ENCODE data around the gene OR10H3.
"Not testable (repeated sequence)": the region's sequence is repeated elsewhere in the genome, so short reads cannot be mapped to it uniquely, and the experiment has no call there.

Gene OR10H3, protein sequence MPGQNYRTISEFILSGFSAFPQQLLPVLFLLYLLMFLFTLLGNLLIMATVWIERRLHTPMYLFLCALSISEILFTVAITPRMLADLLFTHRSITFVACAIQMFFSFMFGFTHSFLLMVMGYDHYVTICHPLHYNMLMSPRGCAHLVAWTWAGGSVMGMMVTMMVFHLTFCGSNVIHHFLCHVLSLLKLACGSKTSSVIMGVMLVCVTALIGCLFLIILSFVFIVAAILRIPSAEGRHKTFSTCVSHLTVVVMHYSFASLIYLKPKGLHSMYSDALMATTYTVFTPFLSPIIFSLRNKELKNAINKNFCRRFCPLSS

DNA sequence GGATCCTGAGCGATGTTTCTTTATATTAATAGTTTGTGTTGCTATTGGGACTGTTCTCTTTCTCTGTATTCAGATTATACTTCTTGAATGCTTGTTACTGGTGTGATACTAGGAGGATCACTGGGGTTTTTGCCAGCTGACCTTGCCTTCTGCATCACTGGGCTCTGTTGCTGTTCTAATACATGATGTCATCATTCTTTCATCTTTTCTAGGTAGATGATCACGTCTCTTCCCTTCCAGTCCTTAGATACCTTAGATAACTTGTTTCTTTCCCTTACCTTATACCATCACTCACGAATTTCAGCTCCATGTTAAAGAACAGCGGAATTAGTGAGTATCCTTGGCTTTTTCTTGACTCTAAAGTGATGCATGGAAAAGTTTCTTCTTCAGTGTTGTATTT is at the start of gene OR10H3:
TSS of gene OR10H3 (plus strand) at position 264 of the 400 bp plus-strand sequence. CDS start 3,408 bp downstream, outside the sequence.
- no peak for DNase-seq (ENCODE audit: extremely low read depth in 1 of 2, low read depth in 1 of 2)

DNA sequence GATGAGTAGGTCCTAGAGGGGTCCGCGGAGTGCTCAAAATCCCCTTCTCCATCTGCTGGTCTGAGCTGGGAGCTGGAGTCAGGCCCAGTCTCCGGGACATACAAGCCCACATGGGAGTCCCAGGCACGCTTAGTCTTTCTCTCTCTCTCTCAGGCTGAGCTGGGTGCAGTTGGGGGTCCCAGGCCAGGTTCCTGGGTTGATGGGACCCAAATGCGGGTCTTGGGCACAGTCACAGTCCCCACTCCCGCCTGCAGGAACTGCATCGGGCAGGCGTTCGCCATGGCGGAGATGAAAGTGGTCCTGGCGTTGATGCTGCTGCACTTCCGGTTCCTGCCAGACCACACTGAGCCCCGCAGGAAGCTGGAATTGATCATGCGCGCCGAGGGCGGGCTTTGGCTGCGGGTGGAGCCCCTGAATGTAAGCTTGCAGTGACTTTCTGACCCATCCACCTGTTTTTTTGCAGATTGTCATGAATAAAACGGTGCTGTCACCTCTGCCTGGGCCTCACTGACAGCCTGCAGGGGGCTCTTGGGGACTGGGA is 41.1 kb upstream of the OR10H3 start:
- DNase-seq (ENCODE audit: extremely low read depth in 1 of 2, low read depth in 1 of 2), result no peak

DNA sequence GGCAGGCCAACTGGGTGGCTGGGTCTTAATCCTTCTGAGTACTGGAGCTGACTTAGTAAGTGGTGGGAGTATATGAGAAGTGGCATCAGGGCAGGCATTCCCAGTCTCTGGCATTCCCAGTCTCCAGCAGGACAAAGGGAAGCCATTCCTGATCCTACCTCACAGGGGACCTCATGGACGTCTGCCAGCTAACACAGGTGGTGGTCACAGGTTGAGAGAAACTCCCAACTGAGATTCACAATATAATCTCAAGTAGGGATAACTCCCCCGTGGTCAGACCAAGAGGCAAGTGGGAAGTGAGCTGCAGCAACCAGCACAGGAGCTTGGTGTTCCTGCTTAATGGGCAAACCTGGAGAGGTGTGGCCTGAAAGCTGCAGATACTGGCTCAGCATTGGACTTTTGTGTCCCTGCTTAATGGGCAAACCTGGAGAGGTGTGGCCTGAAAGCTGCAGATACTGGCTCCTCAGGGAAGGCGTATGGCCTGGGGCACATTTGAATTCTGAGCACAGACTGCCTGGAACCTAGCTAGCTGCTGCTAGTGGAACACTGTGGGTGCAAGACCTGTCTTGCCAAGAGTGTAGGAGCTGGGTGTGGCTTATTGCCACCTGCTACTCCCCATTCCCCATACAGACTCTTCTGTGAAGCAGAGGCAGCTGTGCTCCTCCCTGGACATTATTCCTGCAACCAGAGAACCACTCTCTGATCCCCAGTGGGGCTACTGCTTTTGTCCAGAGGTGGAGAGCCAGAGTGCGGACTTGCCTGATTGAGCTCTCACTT is 35.8 kb upstream of the OR10H3 start:
- no peak for DNase-seq (ENCODE audit: extremely low read depth in 1 of 2, low read depth in 1 of 2)

DNA sequence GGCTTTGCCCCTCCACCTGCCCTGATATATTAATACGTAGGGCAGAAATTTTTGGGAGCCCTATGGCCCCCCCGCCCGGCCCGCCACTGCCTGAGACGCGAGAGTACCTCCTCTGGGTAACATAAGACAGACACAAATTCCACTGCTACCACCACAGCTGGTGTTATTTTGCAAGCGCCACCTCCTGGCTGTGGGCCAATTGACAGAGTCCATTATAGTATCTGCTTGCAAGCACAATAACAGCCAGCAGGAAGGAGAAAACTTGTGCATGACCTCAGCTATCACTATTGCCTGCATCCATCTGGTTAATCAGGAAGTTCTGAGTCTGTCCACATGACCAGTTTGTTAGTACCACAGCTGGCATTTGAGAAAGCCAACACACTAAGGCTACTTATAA is 35.3 kb upstream of the OR10H3 start:
- no peak for DNase-seq (ENCODE audit: extremely low read depth in 1 of 2, low read depth in 1 of 2)

DNA sequence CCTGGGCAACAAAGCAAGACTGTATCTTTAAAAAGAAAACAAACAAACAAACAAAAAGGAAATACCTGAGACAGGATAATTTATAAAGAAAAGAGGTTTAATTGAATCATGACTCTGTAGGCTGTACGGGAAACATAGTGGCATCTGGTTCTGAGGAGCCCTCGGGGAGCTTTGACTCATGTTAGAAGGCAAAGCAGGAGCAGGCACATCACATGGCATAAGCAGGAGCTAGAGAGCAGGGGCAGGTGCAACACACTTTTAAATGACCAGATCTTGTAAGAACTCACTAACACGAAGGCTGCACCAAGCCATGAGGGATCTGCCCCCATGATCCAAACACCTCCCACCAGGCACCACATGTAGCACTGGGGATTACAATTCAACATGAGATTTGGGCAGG is 23.1 kb upstream of the OR10H3 start:
- no peak for DNase-seq (ENCODE audit: extremely low read depth in 1 of 2, low read depth in 1 of 2)

DNA sequence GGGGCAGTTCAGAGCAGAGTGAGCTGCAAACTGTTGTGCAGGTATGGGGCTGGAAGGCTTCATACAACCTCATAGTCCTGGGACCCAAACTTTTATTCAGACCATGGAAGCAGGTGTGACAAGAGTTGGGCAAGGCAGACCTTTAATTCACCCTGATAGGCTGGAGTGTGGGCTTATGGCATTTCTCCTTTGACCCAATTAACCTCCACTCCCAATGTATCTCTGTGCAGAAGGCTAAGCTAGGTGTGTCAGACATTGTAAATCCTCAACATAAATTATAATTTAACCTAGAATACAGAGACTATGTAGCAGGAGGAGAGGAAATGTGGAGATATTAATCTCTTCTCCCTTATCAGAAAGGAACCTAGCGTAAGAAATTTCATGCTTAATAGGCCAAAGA is 22.1 kb upstream of the OR10H3 start:
- DNase-seq (ENCODE audit: extremely low read depth in 1 of 2, low read depth in 1 of 2), result no peak

DNA sequence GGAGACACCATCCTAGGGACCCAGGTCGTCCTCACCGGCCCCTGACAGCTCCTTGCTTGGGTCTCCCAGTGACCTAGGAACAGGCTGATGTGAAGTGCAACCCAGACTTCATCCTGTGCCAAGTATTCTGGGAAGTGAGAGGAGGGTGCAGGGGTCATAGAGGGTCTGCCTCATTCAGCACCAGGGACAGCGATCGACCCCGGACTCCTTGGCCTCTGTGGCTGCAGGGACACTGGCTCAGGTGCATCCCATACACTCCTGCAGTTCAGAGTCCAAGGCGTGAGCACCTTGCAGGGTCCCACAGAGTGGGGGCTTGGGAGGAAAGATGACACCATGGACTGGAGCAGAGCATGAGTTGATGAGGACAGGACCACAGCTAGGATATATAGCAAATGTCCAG is 20.0 kb upstream of the OR10H3 start:
- no peak for DNase-seq (ENCODE audit: extremely low read depth in 1 of 2, low read depth in 1 of 2)

DNA sequence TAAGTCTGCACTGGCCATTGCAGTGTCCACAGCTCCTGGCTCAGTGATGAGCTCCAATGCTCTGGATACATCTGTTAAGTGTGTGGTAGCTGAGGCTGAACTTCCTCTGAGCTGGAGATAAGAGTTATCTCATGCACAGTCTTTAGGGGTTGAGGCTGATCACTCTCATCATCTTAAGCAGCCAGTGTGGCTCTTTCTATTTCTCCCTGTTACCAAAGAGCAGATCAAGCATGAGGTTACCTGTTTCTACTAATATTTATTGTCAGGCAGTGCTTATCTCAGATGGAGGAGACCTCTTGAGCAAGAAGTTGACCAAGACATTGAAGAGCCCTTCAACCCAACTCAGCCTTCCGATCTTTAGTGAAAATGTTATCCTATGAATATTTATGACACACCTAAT is 16.5 kb upstream of the OR10H3 start:
- no peak for DNase-seq (ENCODE audit: extremely low read depth in 1 of 2, low read depth in 1 of 2)

DNA sequence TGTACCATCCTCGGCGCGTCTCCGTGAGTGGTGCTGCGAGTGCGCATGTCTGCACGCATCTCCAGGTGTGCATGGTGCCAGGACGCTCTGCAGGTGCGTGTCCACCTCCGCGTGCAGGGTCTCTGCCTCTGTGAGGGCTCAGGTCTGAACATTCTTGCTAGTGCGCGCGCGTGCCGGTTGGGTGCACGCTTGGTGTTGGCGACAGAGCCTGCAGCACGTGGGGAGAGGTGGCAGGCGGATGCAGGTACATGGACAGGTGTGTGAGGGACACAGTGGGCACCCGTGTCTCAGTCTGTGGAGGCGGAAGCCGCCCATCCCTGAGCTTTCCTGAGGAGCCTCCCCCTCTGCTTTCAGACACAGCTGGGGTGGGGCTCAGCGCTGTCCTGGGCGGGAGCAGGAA is 14.8 kb upstream of the OR10H3 start:
- DNase-seq (ENCODE audit: extremely low read depth in 1 of 2, low read depth in 1 of 2), result no peak

DNA sequence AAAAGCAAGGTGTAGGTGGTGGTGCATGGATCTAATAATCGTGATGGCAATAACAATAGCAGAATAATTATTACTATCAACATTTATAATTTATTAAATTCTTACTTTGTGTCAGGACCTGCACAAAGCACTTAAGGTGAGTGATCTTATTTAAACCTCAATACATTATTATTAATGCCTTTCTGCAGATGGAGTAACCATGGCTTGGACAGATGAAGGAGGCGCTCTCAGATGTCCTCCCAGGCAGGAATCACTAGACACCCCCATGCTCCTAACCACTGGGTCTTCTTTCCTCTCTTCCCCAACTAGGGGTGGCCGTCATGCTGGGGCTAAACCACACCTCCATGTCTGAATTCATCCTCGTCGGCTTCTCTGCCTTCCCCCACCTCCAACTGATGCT is 10.1 kb upstream of the OR10H3 start, which contains the start of gene OR10H2:
TSS of gene OR10H2 (plus strand) at position 301 of the 400 bp plus-strand sequence. CDS start at position 321, 20 bp downstream.
- DNase-seq (ENCODE audit: extremely low read depth in 1 of 2, low read depth in 1 of 2), result no peak

DNA sequence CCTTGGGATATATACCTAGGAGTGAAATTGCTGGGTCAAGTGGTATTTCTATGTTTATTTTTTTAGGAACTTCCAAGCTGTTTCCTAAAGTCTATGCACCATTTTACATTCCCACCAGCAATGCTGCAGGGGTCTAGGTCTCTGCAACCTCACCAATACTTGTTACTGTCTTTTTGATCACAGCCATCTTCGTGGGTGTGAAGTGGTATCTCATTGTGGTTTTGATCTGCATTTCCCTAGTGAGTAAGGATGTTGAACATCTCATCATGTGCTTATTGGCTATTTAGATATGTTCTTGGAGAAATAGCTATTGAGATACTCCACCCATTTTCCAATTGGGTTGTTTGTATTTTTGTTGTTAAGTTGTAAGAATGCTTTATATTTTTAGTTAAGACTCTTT is 7.2 kb upstream of the OR10H3 start:
- no peak for DNase-seq (ENCODE audit: extremely low read depth in 1 of 2, low read depth in 1 of 2)

DNA sequence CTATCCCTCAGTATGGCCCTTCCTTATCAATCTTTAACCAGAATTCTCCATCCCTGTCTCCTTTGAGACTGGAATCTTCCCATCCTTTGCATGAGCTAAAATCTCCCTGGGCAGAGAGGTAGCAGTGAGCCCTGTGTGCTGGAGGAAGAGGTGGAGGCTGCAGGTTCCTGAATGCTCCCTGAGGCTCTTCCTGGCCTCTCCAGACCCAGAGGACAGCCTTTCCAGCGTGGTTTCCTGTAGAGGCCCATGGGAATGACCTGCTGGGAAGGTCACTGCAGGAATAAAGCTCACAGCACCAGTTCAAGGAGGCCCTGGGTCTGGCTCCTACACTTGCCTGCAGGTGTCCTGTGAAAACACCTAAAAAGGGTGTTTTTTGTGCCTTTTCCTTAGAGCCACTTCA is 5.4 kb upstream of the OR10H3 start:
- DNase-seq (ENCODE audit: extremely low read depth in 1 of 2, low read depth in 1 of 2), result no peak

DNA sequence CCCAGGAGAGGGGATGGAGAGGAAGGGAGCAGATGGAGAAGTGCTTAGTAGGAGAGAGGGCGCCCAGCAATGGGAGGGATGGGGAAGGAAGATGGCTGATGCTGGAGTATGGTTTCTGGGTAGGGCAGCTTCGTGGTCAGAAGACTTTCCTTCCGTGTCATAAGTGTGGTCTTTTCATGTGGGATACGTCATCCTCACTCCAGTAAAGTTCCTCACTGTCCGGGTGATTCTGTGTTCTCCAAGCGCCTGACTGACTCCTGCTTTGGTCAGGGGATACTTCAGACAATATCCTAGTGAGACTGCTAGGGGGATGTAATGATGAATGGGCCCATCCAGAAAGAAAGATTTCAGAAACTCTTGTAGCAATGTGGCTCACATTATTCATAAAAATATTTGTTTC is 3.9 kb upstream of the OR10H3 start:
- no peak for DNase-seq (ENCODE audit: extremely low read depth in 1 of 2, low read depth in 1 of 2)

DNA sequence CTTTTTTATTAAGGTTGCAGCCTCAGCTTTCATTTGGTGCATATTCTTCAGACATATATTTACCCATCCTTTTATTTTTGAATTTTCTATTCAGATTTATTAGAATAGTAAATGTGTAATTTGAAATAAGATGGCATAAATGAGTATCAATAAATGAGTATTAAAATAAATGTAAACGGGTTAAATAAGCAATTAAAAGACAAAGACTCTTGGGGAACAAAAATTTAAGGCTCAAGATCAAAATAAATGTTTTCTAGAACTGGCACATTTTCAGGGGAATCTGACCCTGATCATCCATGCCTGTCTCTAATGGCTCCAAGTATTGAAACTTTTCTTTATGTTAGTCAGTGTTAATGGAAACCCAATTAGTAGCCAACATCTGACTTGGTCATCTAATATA is 3.0 kb downstream of the OR10H3 start:
- no peak for DNase-seq (ENCODE audit: extremely low read depth in 1 of 2, low read depth in 1 of 2)

DNA sequence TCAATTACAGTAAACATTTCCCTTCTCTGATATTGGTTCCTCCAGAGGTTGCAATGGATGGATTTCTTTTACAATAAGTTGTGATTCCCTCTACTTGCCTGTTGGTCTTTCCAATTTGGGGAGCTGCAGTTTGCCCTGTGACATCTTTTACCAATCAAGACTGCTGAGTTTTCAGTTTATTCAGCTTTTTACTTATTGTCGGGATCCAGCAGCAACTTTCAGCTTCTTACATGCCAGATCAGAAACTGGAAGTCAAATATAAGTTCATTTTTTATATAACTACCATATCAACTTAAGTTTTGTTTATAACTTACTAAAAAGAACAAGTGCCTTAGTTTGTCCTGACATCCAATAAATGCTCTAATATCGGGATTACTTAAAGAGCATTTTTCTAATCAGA is 10.5 kb downstream of the OR10H3 start:
- no peak for DNase-seq (ENCODE audit: extremely low read depth in 1 of 2, low read depth in 1 of 2)

DNA sequence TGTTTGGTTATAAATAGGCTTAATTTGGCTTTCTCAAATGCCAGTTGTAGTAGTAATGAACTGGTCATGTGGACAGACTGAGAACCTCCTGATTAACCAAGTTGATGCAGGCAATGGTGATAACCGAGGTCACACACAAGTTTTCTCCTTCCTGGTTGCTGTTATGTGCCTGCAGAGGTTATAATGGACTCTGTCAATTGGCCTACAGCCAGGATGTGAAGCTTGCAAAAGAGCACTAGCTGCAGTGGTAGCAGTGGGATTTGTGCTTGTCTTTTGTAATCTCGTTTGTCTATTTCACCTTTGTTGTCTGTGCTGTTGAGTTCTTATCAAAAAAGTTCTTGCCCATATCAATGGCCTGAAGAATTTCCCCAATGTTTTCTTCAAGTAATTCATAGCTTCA is 20.6 kb downstream of the OR10H3 start:
- DNase-seq (ENCODE audit: extremely low read depth in 1 of 2, low read depth in 1 of 2), result no peak

DNA sequence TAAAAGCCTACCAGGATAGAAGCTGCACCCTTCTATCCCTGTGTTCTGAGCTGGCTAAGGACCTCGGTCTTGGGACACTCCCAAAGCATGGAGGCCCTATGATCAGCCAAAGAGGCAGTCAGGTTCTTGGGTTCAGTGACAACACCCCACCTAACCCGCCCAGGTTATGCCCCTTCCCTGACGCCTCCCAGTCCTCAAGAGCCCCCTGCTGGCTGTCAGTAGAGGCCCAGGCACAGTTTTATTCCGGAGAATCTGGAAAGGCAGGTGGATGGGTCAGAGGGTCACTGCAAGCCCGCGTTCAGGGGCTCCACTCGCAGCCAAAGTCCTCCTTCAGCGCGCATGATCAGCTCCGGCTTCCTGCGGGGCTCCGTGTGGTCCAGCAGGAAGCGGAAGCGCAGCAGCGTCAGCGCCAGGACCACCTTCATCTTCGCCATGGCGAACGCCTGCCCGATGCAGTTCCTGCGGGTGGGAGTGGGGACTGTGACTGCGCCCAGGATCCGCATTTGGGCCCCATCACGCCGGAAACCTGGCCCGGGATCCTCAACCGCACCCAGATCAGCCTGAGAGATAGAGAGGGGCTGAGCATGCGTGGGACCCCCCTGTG is 22.3 kb downstream of the OR10H3 start:
- no peak for DNase-seq (ENCODE audit: extremely low read depth in 1 of 2, low read depth in 1 of 2)

DNA sequence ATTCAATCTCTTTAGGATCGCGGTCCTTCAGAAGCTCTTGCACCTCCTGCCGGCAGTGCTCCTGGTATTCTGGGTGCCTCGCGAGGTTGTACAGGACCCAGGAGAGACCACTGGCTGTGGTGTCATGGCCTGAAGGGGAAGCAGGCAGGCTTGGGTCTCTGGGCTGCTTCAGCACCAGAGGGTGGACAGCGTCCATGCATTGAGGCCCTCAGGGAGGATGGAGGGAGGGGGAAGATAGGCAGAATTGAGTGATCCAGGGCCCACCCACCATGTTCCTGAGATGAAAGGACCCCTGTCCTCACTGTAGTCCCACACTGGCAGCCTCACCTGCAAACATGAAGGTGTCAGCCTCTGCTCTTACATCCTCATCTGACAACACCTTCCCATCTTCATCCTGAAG is 31.8 kb downstream of the OR10H3 start:
- no peak for DNase-seq (ENCODE audit: extremely low read depth in 1 of 2, low read depth in 1 of 2)

DNA sequence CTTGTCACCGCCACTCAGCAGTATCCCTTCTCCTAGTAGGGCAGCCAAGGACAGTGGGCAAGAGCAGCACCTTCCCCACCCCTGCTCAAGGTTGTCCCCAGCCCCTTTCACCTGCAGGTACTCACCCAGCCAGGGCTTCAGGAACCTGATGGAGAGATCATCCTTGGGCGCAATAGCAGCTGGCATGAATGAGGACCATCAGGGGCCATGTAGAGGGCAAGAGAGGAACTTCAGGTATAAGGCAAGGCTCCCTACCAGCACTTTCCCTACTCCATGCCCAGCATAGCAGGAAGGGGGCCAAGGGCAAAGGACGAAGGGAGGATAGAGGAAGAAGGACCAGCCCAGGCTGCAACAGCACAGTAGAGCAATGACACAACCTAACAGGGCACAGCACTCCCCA is 36.4 kb downstream of the OR10H3 start:
- not testable (repeated sequence) for DNase-seq (ENCODE audit: extremely low read depth in 1 of 2, low read depth in 1 of 2)

DNA sequence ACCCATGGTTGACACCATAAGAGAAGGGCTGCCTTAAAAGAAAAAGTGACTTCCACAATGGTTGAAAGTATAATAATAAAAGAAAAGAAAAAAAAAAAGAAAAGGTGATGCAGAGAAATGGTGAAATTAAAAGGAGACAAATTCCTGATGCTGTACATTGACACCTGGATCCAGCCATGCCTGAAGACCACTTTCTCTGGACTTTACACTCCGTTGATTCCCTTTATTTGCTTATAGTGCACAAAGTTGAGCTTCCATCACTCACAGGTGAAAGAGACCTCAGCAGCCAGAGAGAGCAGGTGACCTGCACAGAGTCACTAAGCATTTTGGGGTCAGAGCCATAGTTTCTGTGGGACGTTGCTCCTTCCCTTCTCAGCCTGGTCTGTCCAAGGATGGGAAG is 37.5 kb downstream of the OR10H3 start:
- no peak for DNase-seq (ENCODE audit: extremely low read depth in 1 of 2, low read depth in 1 of 2)

DNA sequence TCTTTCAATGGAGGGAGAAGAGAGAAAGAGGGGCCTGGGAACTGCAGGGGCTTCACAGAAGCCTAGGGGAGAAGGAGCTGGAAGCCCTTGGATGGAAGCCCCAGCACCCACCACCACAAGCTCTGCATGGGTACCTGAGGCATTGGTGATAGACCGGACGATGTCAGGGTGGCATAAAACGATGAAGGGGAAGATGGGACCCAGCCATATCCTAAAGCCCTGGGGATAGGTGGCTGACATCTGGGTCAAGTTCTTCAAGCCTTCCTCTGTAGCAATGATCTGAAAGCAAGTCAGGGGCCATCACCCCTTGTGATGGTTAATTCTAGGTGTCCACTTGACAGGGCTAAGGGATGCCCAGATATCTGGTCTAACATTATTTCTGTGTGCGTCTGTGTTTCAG is 38.5 kb downstream of the OR10H3 start:
- no peak for DNase-seq (ENCODE audit: extremely low read depth in 1 of 2, low read depth in 1 of 2)
